NCI-H1092 (cell line): ENCODE data around the gene EHD4.
A peak's percentile ranks its signal among the peaks of the same experiment; 100 is the strongest.

Experiments
- DNase-seq: peaks from one replicate; lab custom pipeline; 2025; lab: John Stamatoyannopoulos, UW

Gene EHD4

GRCh38 chr15:41994772-41995475 lies 22.6 kb upstream of the EHD4 start:
- DNase-seq, result no peak

- DNase-seq, result no peak
Observed at GRCh38 chr15:41994171-41994650, 21.9 kb upstream of the EHD4 start.

- no peak for DNase-seq
Observed at GRCh38 chr15:41993472-41994170, 21.3 kb upstream of the EHD4 start.

GRCh38 chr15:41992803-41993190 lies 20.4 kb upstream of the EHD4 start:
- no peak for DNase-seq

GRCh38 chr15:41992151-41992802 lies 19.9 kb upstream of the EHD4 start:
- no peak for DNase-seq

- DNase-seq, result no peak
Observed at GRCh38 chr15:41990691-41991090, 18.3 kb upstream of the EHD4 start.

- no peak for DNase-seq
Observed at GRCh38 chr15:41990243-41990605, 17.9 kb upstream of the EHD4 start.

- DNase-seq, result peak; percentile 41
Observed at GRCh38 chr15:41989573-41990242, 17.4 kb upstream of the EHD4 start.

- no peak for DNase-seq
Observed at GRCh38 chr15:41988896-41989572, 16.7 kb upstream of the EHD4 start.

- DNase-seq, result no peak
Observed at GRCh38 chr15:41987925-41988275, 15.5 kb upstream of the EHD4 start.

- no peak for DNase-seq
Observed at GRCh38 chr15:41987246-41987924, 15.0 kb upstream of the EHD4 start.

GRCh38 chr15:41985236-41986160 lies 13.1 kb upstream of the EHD4 start:
- no peak for DNase-seq

- DNase-seq, result no peak
Observed at GRCh38 chr15:41984622-41985021, 12.3 kb upstream of the EHD4 start.

- DNase-seq, result no peak
Observed at GRCh38 chr15:41983621-41984571, 11.5 kb upstream of the EHD4 start.

GRCh38 chr15:41983221-41983620 lies 10.9 kb upstream of the EHD4 start:
- no peak for DNase-seq

- no peak for DNase-seq
Observed at GRCh38 chr15:41982133-41982930, 10.0 kb upstream of the EHD4 start.

GRCh38 chr15:41981371-41982132 lies 9.2 kb upstream of the EHD4 start:
- no peak for DNase-seq
